ENCODE results near the gene NUDT12.

The NUDT12 gene

DNA sequence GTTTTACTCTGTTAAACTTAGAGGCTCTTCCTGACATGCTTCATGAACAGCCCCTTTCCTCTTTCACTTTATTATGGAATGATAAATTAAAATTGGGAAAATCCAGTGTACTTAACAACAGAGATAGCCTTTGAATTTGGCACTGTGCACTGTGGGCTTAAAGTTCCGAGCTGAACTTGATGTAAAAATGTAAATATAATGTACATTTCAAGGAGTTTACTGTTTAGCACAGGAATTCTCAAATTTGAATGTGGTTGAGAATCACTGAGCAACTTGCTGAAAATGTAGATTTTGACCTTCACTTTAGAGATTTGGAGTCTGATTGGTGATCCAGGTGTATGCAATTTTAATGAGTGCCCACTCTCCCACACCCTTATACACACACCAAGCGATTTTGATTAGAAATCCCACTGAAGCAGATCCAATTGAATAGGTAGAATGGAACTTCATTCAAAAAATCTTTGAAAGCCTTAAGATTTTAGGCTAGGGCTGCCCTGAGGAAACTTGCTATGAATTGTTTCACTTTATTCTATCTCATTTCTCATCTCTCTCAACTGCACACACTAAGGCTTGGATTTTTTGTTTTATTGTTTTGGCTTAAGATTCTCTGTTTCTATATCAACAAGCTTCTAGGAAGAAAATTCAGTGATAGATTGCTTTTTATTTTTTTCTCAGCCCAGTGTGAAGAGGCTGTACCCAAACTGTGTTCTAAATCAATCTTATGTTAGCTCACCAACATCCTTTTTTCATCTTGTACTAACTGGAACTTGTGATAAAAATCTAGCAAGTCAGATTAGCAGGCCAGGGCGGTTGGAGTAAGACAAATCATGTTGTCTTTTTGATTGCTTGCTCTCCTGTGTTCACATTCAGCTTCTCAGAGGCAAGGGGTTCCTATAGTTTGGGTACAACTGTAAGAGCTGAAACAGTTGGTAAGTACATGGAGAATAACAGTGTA lies 22.9 kb downstream of the NUDT12 start:
- no peak for DNase-seq

DNA sequence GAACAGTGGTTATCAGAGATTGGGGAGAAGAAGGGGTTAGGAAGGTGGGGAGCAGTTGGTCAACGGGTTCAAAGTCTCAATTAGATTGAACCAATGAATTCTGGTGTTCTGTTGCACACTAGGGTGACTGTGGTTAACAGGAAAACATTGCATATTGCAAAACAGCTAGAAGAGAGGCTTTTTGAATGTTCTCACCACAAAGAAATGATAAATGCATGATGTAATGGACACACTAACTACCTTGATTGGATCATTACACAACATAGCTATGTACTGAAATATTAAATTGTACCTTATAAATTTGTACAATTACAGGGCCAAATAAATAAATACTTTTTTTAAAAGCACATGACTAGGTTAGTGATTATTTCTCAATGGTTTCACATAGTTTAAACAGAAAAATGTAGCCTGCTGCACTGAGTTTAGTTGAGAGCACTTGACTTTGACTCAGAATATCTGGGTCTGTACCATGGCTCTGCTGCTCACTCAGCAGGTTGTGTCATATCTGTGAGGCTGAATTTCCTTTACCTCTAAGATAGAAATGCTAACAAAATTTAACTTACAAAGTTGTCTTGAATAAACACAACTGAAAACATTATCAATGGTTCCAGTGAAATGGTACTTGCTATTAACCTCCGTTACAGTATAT lies 30.4 kb downstream of the NUDT12 start:
- DNase-seq: no peak

DNA sequence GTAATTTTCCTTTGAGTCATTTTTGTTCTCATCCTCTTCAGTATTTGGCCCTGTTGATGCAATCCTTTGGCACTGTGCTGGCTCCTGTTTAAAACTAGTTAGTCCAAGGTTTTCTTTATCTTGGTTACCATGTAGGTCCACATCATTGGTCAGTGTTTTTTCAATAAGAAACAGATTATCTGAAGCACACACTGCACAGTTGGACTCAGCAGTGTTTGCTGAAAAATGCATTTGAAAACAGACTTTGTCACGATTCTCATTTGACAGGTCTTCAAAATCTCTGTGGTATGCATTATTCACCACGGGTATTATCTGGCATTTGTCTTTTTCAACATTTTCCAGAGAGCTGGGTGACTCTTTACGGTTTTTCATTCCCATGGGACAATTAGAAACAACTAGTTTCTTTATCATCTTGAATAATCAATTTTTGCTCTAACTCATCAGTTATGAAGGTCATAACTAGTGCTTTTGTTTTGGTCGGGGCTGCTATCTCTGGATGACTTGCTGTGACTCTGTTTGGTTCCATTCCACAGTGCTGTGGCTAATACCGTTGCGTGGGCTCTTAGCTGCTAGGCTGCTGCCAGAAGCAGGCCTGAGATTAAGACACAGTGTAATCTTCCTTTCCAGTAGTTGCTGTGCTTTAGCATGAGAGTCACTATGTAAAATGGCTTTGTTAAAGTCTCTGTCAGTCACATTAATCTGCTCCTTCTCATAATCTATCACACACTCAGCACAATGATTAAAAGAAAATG lies 36.2 kb downstream of the NUDT12 start:
- DNase-seq: no peak

DNA sequence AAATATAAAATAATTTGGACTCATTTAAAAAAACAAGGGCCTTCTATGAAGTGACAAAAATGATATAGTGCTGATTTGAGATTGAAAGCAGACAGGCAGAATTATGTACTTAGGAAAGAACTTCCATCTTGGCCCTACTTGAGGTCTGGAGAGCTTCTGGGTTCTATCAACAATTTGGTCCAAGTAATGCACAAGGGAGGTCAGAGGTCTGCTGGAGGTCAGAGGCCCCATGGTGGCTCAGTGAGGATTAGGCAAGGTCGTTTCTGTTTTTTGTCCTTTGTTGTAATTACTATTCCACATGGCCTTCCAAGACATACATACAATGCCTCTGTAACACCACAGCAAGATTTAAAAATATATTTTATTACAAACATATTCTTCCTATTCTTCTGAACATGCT lies 37.2 kb downstream of the NUDT12 start:
- DNase-seq: no peak

DNA sequence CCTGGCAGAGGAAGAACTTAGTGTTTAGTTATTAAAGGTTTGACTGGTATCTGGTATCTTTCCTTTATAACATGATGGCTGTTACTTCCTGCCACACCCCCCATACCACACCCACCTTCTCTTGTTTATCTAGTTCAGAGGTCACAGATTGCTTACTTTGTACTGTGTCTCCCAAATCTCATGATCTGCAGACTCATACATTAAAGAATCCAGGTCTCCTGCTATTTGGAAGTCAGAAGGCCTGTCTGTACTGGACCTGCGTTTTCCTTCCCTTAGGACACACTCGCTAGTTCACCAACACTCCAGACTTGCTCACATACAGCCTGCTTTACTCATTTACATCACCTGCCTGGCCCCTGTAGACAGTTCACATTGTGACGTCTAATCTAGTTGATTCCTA lies 39.3 kb downstream of the NUDT12 start:
- no peak for DNase-seq

DNA sequence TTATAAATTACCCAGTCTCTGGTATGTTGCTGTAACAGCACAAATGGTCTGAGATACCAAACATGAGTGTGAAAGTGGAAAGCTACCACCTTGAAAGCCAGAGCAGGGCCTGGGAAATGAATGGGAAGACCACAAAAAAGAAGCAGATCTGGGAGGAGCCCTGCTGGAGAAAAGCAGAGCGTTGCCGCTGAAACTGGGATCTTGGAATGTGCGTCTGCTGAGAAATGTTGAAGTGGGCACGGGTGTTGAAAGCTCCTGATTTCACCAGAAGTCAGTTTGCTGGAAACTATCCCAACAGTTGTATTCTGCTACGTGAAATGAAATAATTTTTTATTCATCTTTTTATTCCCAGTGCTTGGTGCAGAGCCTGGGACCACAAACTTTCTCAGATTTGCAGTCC lies 40.0 kb downstream of the NUDT12 start:
- DNase-seq: no peak

DNA sequence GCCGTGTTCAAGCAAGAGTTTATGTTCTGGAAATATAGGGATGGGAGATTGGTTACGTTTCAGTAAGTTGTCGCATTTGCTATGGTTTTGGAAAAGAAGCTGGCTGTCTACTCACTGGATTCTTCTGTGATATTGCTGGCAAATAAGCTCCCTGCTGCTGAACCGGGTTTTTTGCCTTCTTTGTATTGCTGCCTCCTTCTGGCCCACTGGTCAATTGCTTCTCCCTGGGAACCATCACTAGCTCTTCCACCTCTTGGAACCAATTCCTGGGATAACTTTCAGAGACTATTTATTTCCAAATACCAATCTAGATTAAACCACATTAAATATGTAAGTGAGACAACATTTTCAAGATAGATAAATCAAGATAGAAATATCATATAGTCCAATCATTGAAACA lies 43.0 kb downstream of the NUDT12 start:
- no peak for DNase-seq

DNA sequence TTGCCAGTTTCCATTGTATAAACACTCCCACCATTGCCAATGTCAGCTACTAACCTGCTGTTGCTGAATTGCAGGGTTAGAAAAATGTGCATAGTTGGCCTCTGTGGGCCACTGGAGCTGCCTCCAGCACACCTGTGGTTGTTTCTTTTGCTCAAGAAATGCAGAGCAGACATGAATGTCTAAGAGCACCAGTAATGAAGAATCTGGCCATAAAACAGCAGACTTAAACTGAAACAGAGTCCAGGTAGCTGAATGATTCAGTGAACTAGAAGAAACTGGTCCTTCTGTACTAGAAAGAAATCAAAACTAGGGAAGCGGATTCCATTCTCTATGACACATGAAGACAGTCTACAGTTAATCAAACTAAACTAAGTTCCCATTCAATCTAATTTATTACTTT lies 48.2 kb downstream of the NUDT12 start:
- no peak for DNase-seq

DNA sequence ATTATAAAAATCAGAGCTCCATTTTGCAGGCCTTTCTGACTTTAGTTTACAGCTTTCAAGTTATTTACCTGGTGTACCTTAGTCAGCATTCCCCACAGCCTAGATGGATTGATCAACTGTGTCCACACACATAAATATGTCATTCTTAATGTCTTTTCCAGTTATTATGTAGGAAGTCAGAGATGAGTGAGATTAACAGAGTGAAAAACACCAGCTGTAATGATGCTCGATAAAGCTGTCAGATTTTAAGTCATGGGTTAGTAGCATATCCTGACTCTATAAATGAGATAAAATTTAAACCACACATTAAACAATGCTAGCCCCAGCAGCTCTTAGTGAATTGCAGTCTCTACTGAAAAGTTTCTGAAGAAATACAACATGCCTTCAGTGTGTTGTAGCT lies 48.9 kb downstream of the NUDT12 start:
- no peak for DNase-seq

DNA sequence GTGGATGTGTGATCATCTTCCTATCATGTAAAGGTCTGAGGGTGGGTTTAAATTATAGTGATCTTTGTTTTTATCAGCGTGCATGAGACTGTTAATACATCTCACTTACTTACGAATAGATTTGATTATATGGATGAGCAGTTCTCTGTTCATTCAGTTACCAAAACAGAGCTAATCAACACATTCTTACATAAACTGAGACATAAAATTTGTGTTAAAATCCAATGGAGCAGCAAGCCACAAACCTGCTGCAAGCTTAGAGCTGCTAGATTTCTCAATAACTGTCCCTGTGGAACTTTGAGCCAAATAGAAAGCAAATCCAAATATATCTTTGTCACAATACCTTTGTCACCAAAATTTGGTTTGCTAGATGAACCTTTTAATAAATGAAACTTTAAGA lies 50.1 kb downstream of the NUDT12 start:
- DNase-seq: no peak

DNA sequence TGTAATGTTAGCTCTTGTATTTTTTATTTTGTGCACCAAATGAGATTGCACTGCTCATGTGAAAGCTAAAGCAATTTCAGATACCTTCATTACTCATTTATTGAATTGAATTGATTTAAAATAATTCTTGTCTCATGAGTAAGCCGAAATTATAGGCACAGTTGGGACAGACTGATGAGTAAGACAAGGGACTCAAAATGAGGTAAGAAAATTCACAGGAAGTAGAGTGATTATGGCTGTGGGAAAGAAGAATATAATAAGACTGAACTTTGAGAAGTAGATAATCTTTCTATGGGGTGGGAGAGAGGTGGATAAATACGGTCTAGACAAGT lies 51.1 kb downstream of the NUDT12 start:
- DNase-seq: no peak

DNA sequence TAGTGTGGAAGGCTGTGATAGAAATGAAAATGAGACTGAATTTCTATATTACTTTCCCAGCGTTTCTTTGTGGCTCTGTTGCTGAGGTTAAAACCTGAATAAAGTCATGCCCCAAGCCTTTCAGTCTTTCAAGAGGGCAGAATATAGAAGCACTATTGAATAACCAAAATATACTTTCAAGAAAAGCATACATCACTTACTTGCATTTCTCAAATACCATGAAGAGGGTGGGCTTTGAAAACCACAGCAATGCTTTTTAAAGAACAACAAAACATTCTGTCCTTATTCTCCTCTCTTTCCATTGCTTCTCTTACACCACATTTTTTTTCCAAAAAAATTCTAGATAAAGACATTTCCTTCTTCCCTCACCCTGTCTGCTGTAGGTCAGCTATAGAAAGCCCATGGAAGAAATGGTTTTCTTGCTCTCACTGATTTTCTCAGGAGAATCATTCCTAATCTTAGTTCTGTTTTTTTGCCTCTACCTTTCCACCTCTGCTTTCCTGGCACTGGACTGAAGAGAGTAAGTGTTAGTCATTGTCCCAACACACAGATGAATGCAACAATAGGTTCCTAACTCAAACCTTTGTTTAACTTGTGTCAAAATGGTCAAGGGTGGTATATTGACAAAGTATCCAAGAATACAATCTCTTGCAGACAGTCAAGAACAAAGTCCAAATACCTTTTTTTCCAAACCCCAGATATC lies 51.6 kb downstream of the NUDT12 start:
- no peak for DNase-seq

DNA sequence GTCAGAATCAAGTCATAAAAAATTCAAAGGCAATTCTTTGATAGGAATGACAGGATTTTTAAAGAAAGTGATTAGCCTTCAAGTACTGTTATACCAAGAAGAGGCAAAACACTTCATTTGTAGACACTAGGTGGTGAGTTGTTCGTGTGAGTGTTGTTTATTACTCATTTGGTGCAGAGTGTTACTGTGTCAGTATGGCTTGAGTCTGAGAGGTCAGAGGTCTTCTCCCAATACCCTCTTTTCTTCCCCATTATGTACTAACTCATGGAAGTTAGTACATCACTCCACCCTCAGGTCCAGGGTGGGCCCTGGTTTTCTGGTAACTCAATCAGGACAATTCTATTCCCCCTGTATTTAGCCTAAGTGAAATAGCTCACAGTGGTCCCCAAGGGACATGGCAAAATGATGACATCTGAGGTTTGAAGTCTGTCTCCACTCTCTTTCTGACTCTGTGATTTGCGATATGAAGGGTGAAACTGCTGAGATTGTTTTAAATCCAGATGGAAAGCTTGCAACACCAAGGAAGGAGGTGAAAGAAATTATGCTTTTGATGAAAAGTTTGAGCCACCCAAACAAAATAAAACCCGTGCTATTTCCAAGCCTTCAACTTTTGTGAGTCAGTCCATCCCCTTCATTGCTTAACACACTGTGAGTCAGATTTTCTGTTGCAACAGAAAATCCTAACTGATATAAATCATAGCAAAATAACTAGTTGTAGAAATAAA lies 56.8 kb downstream of the NUDT12 start:
- DNase-seq: no peak

DNA sequence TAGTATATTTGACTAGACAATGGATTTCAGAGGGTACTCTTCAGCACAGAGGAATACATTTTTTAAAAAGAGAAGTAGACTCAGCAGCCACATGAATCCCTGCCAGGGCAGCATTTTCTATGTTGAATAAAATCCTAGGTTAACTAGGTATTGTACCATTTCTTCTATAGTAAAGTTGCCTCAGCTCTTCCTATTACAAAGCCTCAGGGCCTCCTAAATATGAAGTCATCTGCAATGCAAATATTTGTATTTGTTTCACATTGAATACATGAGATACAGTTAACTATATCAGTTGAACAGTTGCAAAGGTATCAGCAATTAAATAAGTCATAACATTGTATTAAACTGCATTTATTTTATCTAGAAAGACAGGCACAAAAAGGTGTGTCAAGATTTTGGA lies 59.5 kb downstream of the NUDT12 start:
- DNase-seq: no peak

DNA sequence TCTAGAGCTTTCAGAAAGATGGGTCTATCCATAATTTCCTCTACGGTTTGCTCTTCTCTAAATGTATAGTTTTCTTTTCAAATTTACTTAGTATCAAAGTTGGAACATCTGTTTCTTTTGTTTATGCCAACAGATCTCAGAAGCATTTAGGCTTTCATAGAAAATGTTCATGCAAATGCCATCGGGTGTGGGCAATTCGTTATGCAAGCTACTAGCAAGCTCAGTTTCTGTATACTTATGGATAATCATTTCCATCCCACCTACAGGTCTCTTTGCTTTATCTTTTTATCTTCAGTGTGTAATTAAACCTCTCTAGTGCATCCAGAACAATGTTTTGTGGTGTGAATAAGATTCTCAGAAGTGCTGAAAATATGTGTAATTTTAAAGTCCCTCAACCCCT lies 59.9 kb downstream of the NUDT12 start:
- no peak for DNase-seq

All from CD4-positive, alpha-beta T cell treated with Interleukin-21 for 1 hour (primary cell).